Activated naive CD8-positive, alpha-beta T cell treated with anti-CD3 and anti-CD28 coated beads, Interleukin-2, amount 50 U/mL, for 24 hours (primary cell): Measurements from ENCODE around the gene RALGAPA1.
A peak's percentile ranks its signal among the peaks of the same experiment; 100 is the strongest.

Experiments used
- ATAC-seq: fragments of 150-1000 bp; cut with Tn5 transposase; one replicate; pipeline ENCODE4 v1.10.0; 2021
- DNase-seq: peaks from one replicate; pipeline ENCODE4 v3.0.0; 2021
- H3K27ac Mint-ChIP-seq: one replicate; pipeline ENCODE4 v1.8.0; 2021; ENCODE audit warnings: mild to moderate bottlenecking, mixed read lengths
- H3K27me3 Mint-ChIP-seq: one replicate; pipeline ENCODE4 v1.8.0; 2021; ENCODE audit warnings: mixed read lengths
- H3K36me3 Mint-ChIP-seq: one replicate; pipeline ENCODE4 v1.8.0; 2021; ENCODE audit warnings: low read depth, mixed read lengths
- H3K4me1 Mint-ChIP-seq: one replicate; pipeline ENCODE4 v1.8.0; 2021; ENCODE audit warnings: mixed read lengths
- H3K4me3 Mint-ChIP-seq: one replicate; pipeline ENCODE4 v1.8.0; 2021; ENCODE audit warnings: mild to moderate bottlenecking, moderate library complexity, mixed read lengths
- H3K9me3 Mint-ChIP-seq: one replicate; pipeline ENCODE4 v1.8.0; 2021; ENCODE audit warnings: mixed read lengths

The RALGAPA1 gene

GRCh38 chr14:35715079-35715478, 94.0 kb downstream of the RALGAPA1 start:
- no peaks in the 10 kb centered on the region for H3K9me3 Mint-ChIP-seq
- no peak overlapping the region for H3K4me3 Mint-ChIP-seq
- H3K27ac Mint-ChIP-seq, result no peak overlapping the region
- H3K27me3 Mint-ChIP-seq, result no peaks in the 10 kb centered on the region
- DNase-seq (no peak), ATAC-seq (no peak)
- peaks cover 31% of the 10 kb centered on the region for H3K36me3 Mint-ChIP-seq
- H3K4me1 Mint-ChIP-seq, result no peaks in the 10 kb centered on the region

GRCh38 chr14:35712466-35712865, 96.6 kb downstream of the RALGAPA1 start:
- H3K27me3 Mint-ChIP-seq, result no peaks in the 10 kb centered on the region
- H3K4me3 Mint-ChIP-seq, result no peak overlapping the region
- peaks cover 32% of the 10 kb centered on the region for H3K36me3 Mint-ChIP-seq
- no peaks in the 10 kb centered on the region for H3K9me3 Mint-ChIP-seq
- DNase-seq (no peak), ATAC-seq (no peak)
- no peak overlapping the region for H3K27ac Mint-ChIP-seq
- H3K4me1 Mint-ChIP-seq, result no peaks in the 10 kb centered on the region

GRCh38 chr14:35708062-35708461, 101.0 kb downstream of the RALGAPA1 start:
- DNase-seq, result no peak
- Mint-ChIP-seq H3K4me3 (no peak overlapping the region), H3K36me3 (peaks cover 26% of the 10 kb centered on the region), H3K9me3 (no peaks in the 10 kb centered on the region), H3K27ac (no peak overlapping the region), H3K27me3 (no peaks in the 10 kb centered on the region), H3K4me1 (peaks cover 3% of the 10 kb centered on the region)
- ATAC-seq, result no peak

- no peak overlapping the region for H3K27ac Mint-ChIP-seq
These were observed 103.5 kb downstream of the RALGAPA1 start for GRCh38 chr14:35705636-35706035.

GRCh38 chr14:35704793-35705493, 104.2 kb downstream of the RALGAPA1 start:
- Mint-ChIP-seq H3K27ac (no peak overlapping the region), H3K36me3 (peaks cover 17% of the 10 kb centered on the region), H3K4me1 (peaks cover 3% of the 10 kb centered on the region), H3K9me3 (no peaks in the 10 kb centered on the region), H3K27me3 (no peaks in the 10 kb centered on the region), H3K4me3 (no peak overlapping the region)
- DNase-seq (no peak), ATAC-seq (no peak)

More at GRCh38 chr14:35705636-35706035, 103.5 kb downstream of the RALGAPA1 start:
- Mint-ChIP-seq H3K4me1 (peaks cover 3% of the 10 kb centered on the region), H3K27me3 (no peaks in the 10 kb centered on the region), H3K4me3 (no peak overlapping the region), H3K36me3 (peaks cover 17% of the 10 kb centered on the region), H3K9me3 (no peaks in the 10 kb centered on the region)
- ATAC-seq, result no peak
- no peak for DNase-seq

- Mint-ChIP-seq H3K27me3 (no peaks in the 10 kb centered on the region), H3K4me1 (peaks cover 7% of the 10 kb centered on the region), H3K9me3 (no peaks in the 10 kb centered on the region), H3K36me3 (peaks cover 3% of the 10 kb centered on the region), H3K4me3 (no peak overlapping the region), H3K27ac (no peak overlapping the region)
- no peak for ATAC-seq
- no peak for DNase-seq
These were observed 107.6 kb downstream of the RALGAPA1 start for GRCh38 chr14:35701531-35701930.

GRCh38 chr14:35699791-35700444, 109.2 kb downstream of the RALGAPA1 start:
- no peak for DNase-seq
- Mint-ChIP-seq H3K4me1 (peaks cover 5% of the 10 kb centered on the region), H3K4me3 (no peak overlapping the region), H3K9me3 (no peaks in the 10 kb centered on the region), H3K36me3 (no peaks in the 10 kb centered on the region), H3K27ac (no peak overlapping the region), H3K27me3 (no peaks in the 10 kb centered on the region)
- no peak for ATAC-seq

- DNase-seq (no peak), ATAC-seq (no peak)
- Mint-ChIP-seq H3K9me3 (no peaks in the 10 kb centered on the region), H3K27me3 (no peaks in the 10 kb centered on the region), H3K27ac (no peak overlapping the region), H3K4me1 (peaks cover 5% of the 10 kb centered on the region), H3K4me3 (no peak overlapping the region), H3K36me3 (no peaks in the 10 kb centered on the region)
These were observed 112.5 kb downstream of the RALGAPA1 start for GRCh38 chr14:35696575-35696974.

GRCh38 chr14:35696119-35696518, 113.0 kb downstream of the RALGAPA1 start:
- Mint-ChIP-seq H3K27ac (no peak overlapping the region), H3K9me3 (no peaks in the 10 kb centered on the region), H3K27me3 (no peaks in the 10 kb centered on the region), H3K36me3 (no peaks in the 10 kb centered on the region), H3K4me3 (no peak overlapping the region), H3K4me1 (peaks cover 5% of the 10 kb centered on the region)
- ATAC-seq (no peak), DNase-seq (no peak)

- DNase-seq (no peak), ATAC-seq (no peak)
- Mint-ChIP-seq H3K27ac (no peak overlapping the region), H3K36me3 (no peaks in the 10 kb centered on the region), H3K9me3 (no peaks in the 10 kb centered on the region), H3K4me3 (no peak overlapping the region), H3K4me1 (peaks cover 5% of the 10 kb centered on the region), H3K27me3 (no peaks in the 10 kb centered on the region)
These were observed 113.4 kb downstream of the RALGAPA1 start for GRCh38 chr14:35695647-35696046.

GRCh38 chr14:35695072-35695471, 114.0 kb downstream of the RALGAPA1 start:
- Mint-ChIP-seq H3K4me1 (peaks cover 5% of the 10 kb centered on the region), H3K4me3 (no peak overlapping the region), H3K9me3 (no peaks in the 10 kb centered on the region), H3K27me3 (no peaks in the 10 kb centered on the region), H3K36me3 (no peaks in the 10 kb centered on the region), H3K27ac (no peak overlapping the region)
- ATAC-seq (no peak), DNase-seq (no peak)

- DNase-seq (no peak), ATAC-seq (peak; percentile 33)
- Mint-ChIP-seq H3K36me3 (peaks cover 9% of the 10 kb centered on the region), H3K4me1 (peaks cover 10% of the 10 kb centered on the region), H3K4me3 (no peak overlapping the region), H3K9me3 (no peaks in the 10 kb centered on the region), H3K27me3 (no peaks in the 10 kb centered on the region), H3K27ac (peak overlapping the region; percentile 53)
These were observed 120.1 kb downstream of the RALGAPA1 start for GRCh38 chr14:35689000-35689460.

GRCh38 chr14:35688126-35688826, 120.8 kb downstream of the RALGAPA1 start:
- no peak for ATAC-seq
- Mint-ChIP-seq H3K27ac (no peak overlapping the region), H3K36me3 (peaks cover 13% of the 10 kb centered on the region), H3K27me3 (no peaks in the 10 kb centered on the region), H3K9me3 (no peaks in the 10 kb centered on the region), H3K4me1 (peaks cover 10% of the 10 kb centered on the region), H3K4me3 (no peak overlapping the region)
- DNase-seq, result no peak

GRCh38 chr14:35687335-35687939, 121.7 kb downstream of the RALGAPA1 start:
- Mint-ChIP-seq H3K36me3 (peaks cover 13% of the 10 kb centered on the region), H3K27ac (no peak overlapping the region), H3K4me1 (peaks cover 10% of the 10 kb centered on the region), H3K4me3 (no peak overlapping the region), H3K9me3 (no peaks in the 10 kb centered on the region), H3K27me3 (no peaks in the 10 kb centered on the region)
- DNase-seq (peak; percentile 11), ATAC-seq (no peak)
